Endothelial cell of umbilical vein (primary cell): Measurements from ENCODE around the gene MYBBP1A. TPM values are rescaled to one million over a fixed set of nuclear protein-coding genes. Genes with fewer than 3 reads are reported as not detected.

Experiments used
- BruUV-seq: library from RNA; stranded (reverse); fragments of 400-500 nt; replicated peaks from 2 replicates; lab custom pipeline; 2021; lab: Mats Ljungman, UMichigan
- CTCF ChIA-PET: fragments of 300-600, 350-600 bp; sonication (Branson Sonifier 250); formaldehyde crosslinking; loops from one replicate; lab custom pipeline; 2021; ENCODE audit warnings: antibody characterized with exemption, inconsistent platforms; lab: Charles Lee
- POLR2A ChIA-PET: fragments of 300-600, 350-600 bp; sonication (Branson Sonifier 250); formaldehyde crosslinking; loops from one replicate; lab custom pipeline; 2021; ENCODE audit warnings: antibody characterized with exemption, inconsistent platforms; lab: Charles Lee
- DNase-seq: peaks from one replicate; pipeline ENCODE4 v3.0.0-alpha.2; 2011; ENCODE audit warnings: low read depth, low spot score
- FAIRE-seq: peaks from 2 replicates; lab custom pipeline; 2011; peaks lifted over from hg19 to GRCh38; lab: Jason Lieb, UNC
- H2AFZ ChIP-seq: 2 replicates; pipeline ENCODE4 v1.6.0; 2012; ENCODE audit warnings: low read depth, low read length, control low read depth, inconsistent platforms
- H3K27ac ChIP-seq: 2 replicates; pipeline ENCODE4 v1.5.1; 2011; ENCODE audit warnings: low read depth, mild to moderate bottlenecking, control low read depth, low read length, moderate library complexity; ENCODE audit not compliant: insufficient read depth
- H3K27me3 ChIP-seq, 2 experiments: 2 replicates each; pipeline versions ENCODE4 v1.6.0 to v1.6.1; 2011; ENCODE audit warnings: low read length in 2 of 2, mixed read lengths in 1 of 2; ENCODE audit not compliant: control insufficient read depth in 2 of 2, insufficient read depth in 2 of 2
- H3K36me3 ChIP-seq, 2 experiments: 2 replicates in 1 of 2; 3 replicates in 1 of 2; pipeline ENCODE4 v1.5.1; 2011; ENCODE audit warnings: low read length in 2 of 2, mild to moderate bottlenecking in 1 of 2, moderate library complexity in 1 of 2; ENCODE audit not compliant: control insufficient read depth in 2 of 2, insufficient read depth in 2 of 2; ENCODE audit errors: extremely low read depth in 1 of 2
- H3K4me1 ChIP-seq: 3 replicates; pipeline ENCODE4 v1.5.1; 2011; ENCODE audit warnings: mild to moderate bottlenecking, low read length; ENCODE audit not compliant: control insufficient read depth, insufficient read depth; ENCODE audit errors: extremely low read depth
- H3K4me2 ChIP-seq: 2 replicates; pipeline ENCODE4 v1.6.1; 2011; ENCODE audit warnings: low read length, control low read depth, mixed read lengths; ENCODE audit not compliant: insufficient read depth
- H3K4me3 ChIP-seq, 3 experiments: fragments of 200-600 bp in 1 of 3; sonication (generic), shearing (Covaris generic) in 1 of 3; replicated peaks in 1 of 3; 2 replicates each; pipeline ENCODE4 v1.5.1; 2011 to 2016; ENCODE audit warnings: control low read depth in 3 of 3, low read length in 3 of 3, mild to moderate bottlenecking in 2 of 3, inconsistent platforms in 1 of 3, low read depth in 1 of 3, moderate library complexity in 1 of 3; ENCODE audit not compliant: insufficient read depth in 1 of 3
- H3K79me2 ChIP-seq: 2 replicates; pipeline ENCODE4 v1.6.0; 2012; ENCODE audit warnings: low read length, inconsistent platforms; ENCODE audit not compliant: control insufficient read depth, insufficient read depth
- H3K9ac ChIP-seq: replicated peaks from 2 replicates; pipeline ENCODE3; 2011; ENCODE audit warnings: low read length, control low read depth; ENCODE audit not compliant: insufficient read depth; ENCODE audit errors: extremely low read depth
- H3K9me1 ChIP-seq: replicated peaks from 3 replicates; pipeline ENCODE4 v1.6.0; 2011; ENCODE audit warnings: mild to moderate bottlenecking, low read length; ENCODE audit not compliant: control insufficient read depth, insufficient read depth; ENCODE audit errors: extremely low read depth
- H3K9me3 ChIP-seq: replicated peaks from 2 replicates; pipeline ENCODE4 v1.5.1; 2012; ENCODE audit warnings: low read length, inconsistent platforms; ENCODE audit not compliant: control insufficient read depth, insufficient read depth
- H4K20me1 ChIP-seq: replicated peaks from 2 replicates; pipeline ENCODE3; 2011; ENCODE audit warnings: mild to moderate bottlenecking, low read length; ENCODE audit not compliant: control insufficient read depth, insufficient read depth; ENCODE audit errors: extremely low read depth
- EZH2 ChIP-seq: IDR thresholded peaks from 2 replicates; pipeline ENCODE4 v1.6.1; 2012; ENCODE audit warnings: borderline replicate concordance, low read depth, mild to moderate bottlenecking, moderate library complexity, low read length, inconsistent platforms; ENCODE audit not compliant: severe bottlenecking
- FOS ChIP-seq: IDR thresholded peaks from 2 replicates; pipeline ENCODE4 v1.6.1; 2011; ENCODE audit warnings: mild to moderate bottlenecking, low read length, moderate library complexity, borderline replicate concordance; ENCODE audit not compliant: insufficient read depth
- GATA2 ChIP-seq: IDR thresholded peaks from 2 replicates; pipeline ENCODE4 v1.7.0; 2011; ENCODE audit warnings: low read depth, mild to moderate bottlenecking, moderate library complexity, mixed read lengths, low read length; ENCODE audit not compliant: insufficient read length, insufficient read depth
- JUN ChIP-seq: IDR thresholded peaks from 2 replicates; pipeline ENCODE4 v1.6.1; 2011; ENCODE audit warnings: borderline replicate concordance, low read depth; ENCODE audit not compliant: insufficient read length, insufficient read depth
- MYC ChIP-seq: IDR thresholded peaks from one replicate; pipeline ENCODE4 v1.6.1; 2011; ENCODE audit warnings: mild to moderate bottlenecking, low read depth, low read length
- POLR2A ChIP-seq: IDR thresholded peaks from 2 replicates; pipeline ENCODE4 v1.6.1; 2012; ENCODE audit warnings: low read depth, mild to moderate bottlenecking, control low read depth, low read length
- POLR2AphosphoS5 ChIP-seq: IDR thresholded peaks from 2 replicates; pipeline ENCODE4 v1.6.1; 2012; ENCODE audit warnings: low read depth, mild to moderate bottlenecking, control low read depth, low read length, moderate library complexity; ENCODE audit not compliant: insufficient read depth
- dilution Hi-C: fragments of 300-500 bp; cut with MboI; formaldehyde crosslinking; loops from one replicate; pipeline ENCODE4 v1.15.0; 2019; ENCODE audit warnings: low sequenced_read_pairs; ENCODE audit not compliant: extremely low pct_ligation_motif_present
- intact Hi-C: fragments of 100-400 bp; cut with micrococcal nuclease; formaldehyde crosslinking; loops from one replicate; pipeline ENCODE4 v1.10.0; 2022
- polyA plus RNA-seq, 4 experiments: library from polyadenylated mRNA; depleted of rRNA in 3 of 4; stranded (reverse) in 3 of 4; unstranded in 1 of 4; fragments of >200 nt; gene quantifications; 2 replicates each; pipeline versions ENCODE4 v1.2.1 to v1.2.3, GENCODE V29; 2011 to 2012; ENCODE audit warnings: missing spikeins in 1 of 4
- total RNA-seq: library from RNA; stranded (reverse); gene quantifications from 2 replicates; pipeline ENCODE4 v1.2.3, GENCODE V29; 2021
- TF ChIP-seq, protein P1 (sequence below), 2 donors: IDR thresholded peaks; 1 replicate in 1 of 2; 2 replicates in 1 of 2; pipeline ENCODE4 v1.5.1; 2011; ENCODE audit warnings: low read length in 2 of 2, mild to moderate bottlenecking in 2 of 2, moderate library complexity in 2 of 2, control low read depth in 1 of 2, inconsistent platforms in 1 of 2, low read depth in 1 of 2; ENCODE audit not compliant: insufficient read depth in 1 of 2; ENCODE audit errors: extremely low read depth in 1 of 2
- TF ChIP-seq, protein P2 (sequence below): IDR thresholded peaks from 2 replicates; pipeline ENCODE4 v1.6.1; 2011; ENCODE audit not compliant: insufficient read depth, insufficient read length

Gene MYBBP1A
- total and polyA plus RNA-seq, 2 donors (not counting 3 experiments of a cell fraction or from before 2014, with no cell fraction given): 26.8 to 79.2 TPM

GRCh38 chr17:4527134-4527533 is 28.1 kb downstream of the MYBBP1A start:
- POLR2A ChIA-PET: no interaction called here
- Histone ChIP-seq H3K4me2 (no peak overlapping the region), H2AFZ (no peak overlapping the region), H4K20me1 (no peaks in the 10 kb centered on the region), H3K9me1 (no peaks in the 10 kb centered on the region), H3K27me3 (no peaks in the 10 kb centered on the region), H3K79me2 (no peaks in the 10 kb centered on the region), H3K4me1 (peaks cover 36% of the 10 kb centered on the region), H3K36me3 (peaks cover 0 to 16% of the 10 kb centered on the region in 2 experiments), H3K27ac (no peak overlapping the region), H3K4me3 (no peak overlapping the region), H3K9me3 (no peaks in the 10 kb centered on the region), H3K9ac (no peak overlapping the region)
- DNase-seq: no peak
- dilution Hi-C loops (no loop called here), intact Hi-C loops (no loop called here)
- no peak for TF ChIP-seq POLR2A
- no peak for TF ChIP-seq POLR2AphosphoS5
- no peak for TF ChIP-seq EZH2
- no peak for TF ChIP-seq GATA2
- no peak for TF ChIP-seq JUN
- TF ChIP-seq, protein P1, sequence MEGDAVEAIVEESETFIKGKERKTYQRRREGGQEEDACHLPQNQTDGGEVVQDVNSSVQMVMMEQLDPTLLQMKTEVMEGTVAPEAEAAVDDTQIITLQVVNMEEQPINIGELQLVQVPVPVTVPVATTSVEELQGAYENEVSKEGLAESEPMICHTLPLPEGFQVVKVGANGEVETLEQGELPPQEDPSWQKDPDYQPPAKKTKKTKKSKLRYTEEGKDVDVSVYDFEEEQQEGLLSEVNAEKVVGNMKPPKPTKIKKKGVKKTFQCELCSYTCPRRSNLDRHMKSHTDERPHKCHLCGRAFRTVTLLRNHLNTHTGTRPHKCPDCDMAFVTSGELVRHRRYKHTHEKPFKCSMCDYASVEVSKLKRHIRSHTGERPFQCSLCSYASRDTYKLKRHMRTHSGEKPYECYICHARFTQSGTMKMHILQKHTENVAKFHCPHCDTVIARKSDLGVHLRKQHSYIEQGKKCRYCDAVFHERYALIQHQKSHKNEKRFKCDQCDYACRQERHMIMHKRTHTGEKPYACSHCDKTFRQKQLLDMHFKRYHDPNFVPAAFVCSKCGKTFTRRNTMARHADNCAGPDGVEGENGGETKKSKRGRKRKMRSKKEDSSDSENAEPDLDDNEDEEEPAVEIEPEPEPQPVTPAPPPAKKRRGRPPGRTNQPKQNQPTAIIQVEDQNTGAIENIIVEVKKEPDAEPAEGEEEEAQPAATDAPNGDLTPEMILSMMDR (IDR thresholded peaks at IDR 0.05; ENCODE audit: extremely low read depth in 1 of 2, insufficient read depth in 1 of 2, low read depth in 1 of 2, low read length in 2 of 2): no peak
- TF ChIP-seq, protein P2, sequence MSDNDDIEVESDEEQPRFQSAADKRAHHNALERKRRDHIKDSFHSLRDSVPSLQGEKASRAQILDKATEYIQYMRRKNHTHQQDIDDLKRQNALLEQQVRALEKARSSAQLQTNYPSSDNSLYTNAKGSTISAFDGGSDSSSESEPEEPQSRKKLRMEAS: no peak
- TF ChIP-seq FOS: no peak
- no peak for TF ChIP-seq MYC
- BruUV-seq: no TSS peak
- CTCF ChIA-PET: interaction anchor here (0.6 to 1.2 kb wide), 3 partner anchors 9 to 106 kb away, joined by 3 to 4 read pairs (median 3); no protein-coding TSS in a partner anchor
- FAIRE-seq: no peak
